NCI-H1436 (cell line): ENCODE data around the gene ASB13.
A peak's percentile ranks its signal among the peaks of the same experiment; 100 is the strongest.
"Not testable (repeated sequence)": the region's sequence is repeated elsewhere in the genome, so short reads cannot be mapped to it uniquely, and the experiment has no call there.

Experiments
- DNase-seq: peaks from one replicate; lab custom pipeline; 2025; lab: John Stamatoyannopoulos, UW

Gene ASB13

GRCh38 chr10:5623081-5623748, 43.2 kb downstream of the ASB13 start:
- DNase-seq = peak; percentile 74

DNA sequence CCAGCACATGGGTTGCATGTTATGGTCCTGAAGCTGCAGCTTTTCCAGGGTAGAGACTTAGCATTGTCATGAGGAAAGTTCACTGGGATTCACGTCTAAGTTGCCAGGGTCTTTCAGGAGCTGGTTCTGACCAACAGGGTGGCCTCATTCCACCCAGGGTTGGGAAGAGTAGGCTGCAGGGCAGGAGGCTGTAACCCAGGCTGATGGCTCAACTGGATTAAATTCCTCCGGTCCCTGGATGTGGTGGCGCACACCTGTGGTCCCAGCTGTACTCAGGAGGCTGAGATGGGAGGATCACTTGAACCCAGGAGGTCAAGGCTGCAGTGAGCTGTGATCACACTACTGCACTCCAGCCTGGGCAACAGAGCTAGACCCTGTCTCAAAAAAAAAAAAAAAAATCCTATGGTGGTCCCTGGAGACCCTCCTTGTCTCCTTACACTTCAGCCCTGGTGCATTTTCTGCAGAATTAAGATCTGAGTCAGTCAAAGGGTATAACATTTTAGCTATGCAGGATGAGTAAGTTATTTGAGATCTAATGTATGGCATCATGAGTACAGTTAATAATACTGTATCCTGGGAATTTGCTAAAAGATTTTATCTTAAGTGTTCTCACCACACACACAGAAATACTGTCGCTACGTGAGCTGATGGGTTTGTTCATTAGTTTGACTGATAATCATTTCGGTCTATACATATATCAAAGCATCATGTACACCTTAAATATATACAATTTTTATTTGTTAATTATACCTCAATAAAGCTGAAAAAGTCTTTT, 44.0 kb downstream of the ASB13 start:
- no peak for DNase-seq

DNA sequence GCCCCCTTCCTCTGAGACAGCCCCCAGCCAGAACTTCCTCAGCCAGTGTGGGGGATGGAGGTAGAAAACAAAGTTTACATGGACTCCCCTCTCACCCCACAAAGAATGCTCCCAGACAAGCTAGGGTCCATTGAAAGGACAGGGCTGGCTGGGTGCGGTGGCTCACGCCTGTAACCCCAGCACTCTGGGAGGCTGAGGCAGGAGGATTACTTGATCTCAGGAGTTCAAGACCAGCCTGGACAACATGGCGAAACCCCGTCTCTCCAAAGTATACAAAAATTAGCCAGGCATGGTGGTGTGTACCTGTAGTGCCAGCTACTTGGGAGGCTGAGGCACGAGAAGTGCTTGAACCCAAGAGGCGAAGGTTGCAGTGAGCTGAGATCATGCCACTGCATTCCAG, 45.0 kb downstream of the ASB13 start:
- DNase-seq = not testable (repeated sequence)

DNA sequence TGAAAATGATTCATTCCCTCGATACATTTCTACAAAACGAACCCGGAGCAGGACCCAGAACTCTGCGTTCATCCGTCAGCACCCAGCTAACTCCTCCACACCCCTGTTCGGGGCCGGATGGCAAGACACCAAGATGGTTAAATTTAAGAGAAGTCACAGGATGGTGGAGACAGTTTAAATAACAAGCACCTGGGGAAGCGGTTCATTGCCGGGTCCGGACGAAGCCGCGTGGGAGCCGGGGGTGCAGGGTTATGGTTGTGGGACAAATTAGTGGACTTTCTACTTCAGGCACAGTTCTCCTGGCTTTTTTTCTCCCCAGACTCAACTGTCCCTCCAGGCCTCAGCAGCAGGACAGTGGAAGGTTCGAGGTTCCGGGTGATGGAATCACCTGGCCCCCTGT, 45.4 kb downstream of the ASB13 start:
- DNase-seq = no peak

DNA sequence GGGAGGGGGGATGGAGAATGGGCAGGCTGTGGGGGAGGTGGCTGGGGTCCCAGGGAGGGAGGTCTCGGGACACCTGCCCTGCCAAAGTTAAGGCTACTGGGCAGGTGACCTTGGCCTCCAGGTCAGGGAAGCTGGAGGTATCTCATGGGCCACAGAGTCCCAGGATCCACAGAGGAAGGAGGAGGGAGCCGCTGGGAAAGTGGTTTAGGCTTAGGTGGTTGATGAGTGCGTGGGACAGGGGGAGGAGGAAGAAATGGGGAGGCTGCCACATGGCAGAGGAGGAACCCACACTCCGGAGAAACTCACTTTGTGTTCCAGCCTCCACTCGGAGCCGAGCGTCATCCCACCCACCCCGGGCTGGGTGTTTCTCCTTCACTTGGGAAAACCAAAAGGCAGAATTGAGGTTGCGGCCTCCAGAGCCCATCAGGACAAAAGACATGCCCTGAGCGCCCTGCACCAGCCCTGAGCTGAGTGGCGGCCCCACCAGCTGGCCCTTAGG, 46.1 kb downstream of the ASB13 start:
- no peak for DNase-seq

GRCh38 chr10:5619362-5620211, 46.8 kb downstream of the ASB13 start:
- no peak for DNase-seq

GRCh38 chr10:5618829-5619228, 47.6 kb downstream of the ASB13 start:
- DNase-seq = no peak

GRCh38 chr10:5618042-5618441, 48.4 kb downstream of the ASB13 start:
- DNase-seq = no peak

DNA sequence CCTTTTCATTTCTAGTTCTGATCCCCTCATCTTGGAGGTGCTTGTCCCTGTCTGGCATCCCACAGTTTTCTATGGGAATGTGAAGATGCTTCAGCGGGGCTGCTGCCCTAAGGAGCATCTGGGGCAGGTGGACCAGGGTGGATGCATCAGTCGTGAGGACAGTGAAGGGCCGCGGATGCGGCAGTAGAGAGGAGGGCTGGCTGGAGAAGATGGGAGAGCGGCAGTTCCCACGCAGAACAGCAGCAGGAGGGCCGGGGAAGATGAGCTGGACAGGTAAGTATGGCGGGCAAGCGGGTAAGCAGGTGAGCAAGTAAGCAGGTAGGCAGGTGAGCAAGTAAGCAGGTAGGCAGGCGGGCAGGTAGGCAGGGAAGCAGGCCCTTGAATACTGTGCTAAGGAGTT, 48.9 kb downstream of the ASB13 start:
- DNase-seq = no peak

GRCh38 chr10:5616836-5617235, 49.6 kb downstream of the ASB13 start:
- no peak for DNase-seq

- no peak for DNase-seq
Measured at GRCh38 chr10:5616046-5616445, 50.3 kb downstream of the ASB13 start.

GRCh38 chr10:5615316-5615715, 51.1 kb downstream of the ASB13 start:
- no peak for DNase-seq

DNA sequence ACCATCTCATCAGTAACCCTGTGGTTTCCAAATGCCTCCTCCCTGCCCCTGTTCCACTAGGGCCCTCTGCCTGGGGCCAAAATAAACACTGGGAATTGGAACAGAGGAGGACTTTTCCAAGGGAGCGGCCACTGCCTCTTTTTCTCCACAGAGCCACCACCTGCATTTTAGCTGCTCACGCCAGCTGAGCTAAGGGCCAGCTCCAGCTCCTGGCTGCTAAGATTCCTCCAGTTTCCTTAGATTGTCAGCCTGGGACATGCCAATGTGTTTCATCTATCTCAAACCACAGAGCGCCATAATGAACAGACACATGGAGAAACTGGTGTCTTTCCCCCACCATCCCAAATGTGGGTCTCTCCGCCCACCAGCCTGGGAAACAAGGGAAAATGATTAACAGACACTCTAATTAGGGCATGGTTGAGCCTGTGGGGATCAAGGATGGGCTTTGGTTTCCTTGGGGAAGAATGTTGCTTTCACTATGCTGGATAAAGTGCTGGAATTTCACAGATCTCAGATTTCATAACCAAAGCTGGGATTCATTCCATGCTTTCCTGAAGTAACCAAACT, 52.2 kb downstream of the ASB13 start:
- DNase-seq = no peak

DNA sequence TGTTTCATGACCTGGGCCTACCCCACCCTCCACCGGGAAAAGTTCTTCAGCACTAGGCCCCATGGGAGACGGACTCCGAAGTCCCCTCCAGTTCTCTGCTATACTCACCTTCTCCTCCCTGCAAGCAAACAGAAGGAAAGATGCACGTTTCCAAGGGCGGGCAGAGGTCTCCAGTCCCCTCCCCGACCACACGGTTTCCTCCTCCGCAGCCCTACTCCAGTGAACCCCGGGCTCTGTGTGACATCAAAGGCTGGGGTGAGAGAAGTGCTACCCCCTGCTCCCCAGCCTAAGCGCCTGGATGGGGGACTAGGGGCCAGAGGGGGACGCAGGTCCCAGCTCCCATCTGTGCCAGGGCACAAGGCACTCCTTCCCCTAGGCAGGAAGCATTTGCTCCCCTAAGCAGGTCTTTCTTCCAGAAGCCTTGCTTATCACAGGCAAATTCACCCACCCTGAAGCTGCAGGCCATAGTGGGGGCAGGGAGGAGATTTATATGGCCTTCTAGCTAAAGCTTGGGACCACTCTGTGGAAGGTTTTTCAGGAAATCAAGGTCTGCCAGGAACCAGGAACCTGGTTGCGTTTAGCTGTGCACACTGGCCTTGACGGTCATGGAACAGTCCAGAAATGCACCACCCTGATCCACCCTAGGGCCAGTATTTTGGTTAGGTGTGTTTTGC, 52.8 kb downstream of the ASB13 start:
- no peak for DNase-seq

DNA sequence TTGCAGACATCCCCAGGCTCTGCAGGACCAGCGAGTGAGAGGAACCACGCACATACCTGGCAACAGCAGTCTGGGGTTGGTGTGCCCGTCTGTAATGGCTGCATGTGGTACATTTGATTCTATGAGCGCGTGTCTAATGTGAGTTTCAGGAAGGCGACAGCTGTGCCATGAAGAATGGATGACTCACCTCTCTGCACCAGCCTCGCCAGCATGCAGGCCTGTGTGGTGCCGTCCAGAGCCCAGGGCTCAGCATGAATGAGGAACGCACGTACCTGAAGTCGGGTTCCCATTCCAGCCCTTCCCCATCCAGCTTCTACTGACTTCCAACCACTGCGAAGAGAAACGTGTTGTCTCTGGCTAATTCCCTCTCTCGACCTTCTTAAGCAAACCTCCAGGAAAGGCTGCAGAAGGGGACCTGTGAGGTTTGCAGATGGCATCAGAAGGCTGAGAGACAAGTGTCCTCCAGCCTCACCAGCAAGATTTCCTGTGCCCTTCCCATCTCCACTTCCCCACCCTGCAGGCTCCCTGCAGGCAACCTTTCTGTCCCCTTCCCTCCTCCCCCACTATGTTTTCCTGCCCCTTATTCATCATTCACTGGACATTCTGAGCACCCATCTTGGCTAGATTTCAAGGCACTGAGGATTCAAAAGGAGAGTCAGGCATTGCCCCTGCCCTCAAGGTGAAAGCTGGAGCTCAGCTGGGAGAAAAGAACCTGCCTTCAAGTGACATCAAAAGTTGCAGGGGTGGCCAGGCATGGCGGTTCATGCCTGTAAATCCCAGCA, 54.3 kb downstream of the ASB13 start:
- no peak for DNase-seq

DNA sequence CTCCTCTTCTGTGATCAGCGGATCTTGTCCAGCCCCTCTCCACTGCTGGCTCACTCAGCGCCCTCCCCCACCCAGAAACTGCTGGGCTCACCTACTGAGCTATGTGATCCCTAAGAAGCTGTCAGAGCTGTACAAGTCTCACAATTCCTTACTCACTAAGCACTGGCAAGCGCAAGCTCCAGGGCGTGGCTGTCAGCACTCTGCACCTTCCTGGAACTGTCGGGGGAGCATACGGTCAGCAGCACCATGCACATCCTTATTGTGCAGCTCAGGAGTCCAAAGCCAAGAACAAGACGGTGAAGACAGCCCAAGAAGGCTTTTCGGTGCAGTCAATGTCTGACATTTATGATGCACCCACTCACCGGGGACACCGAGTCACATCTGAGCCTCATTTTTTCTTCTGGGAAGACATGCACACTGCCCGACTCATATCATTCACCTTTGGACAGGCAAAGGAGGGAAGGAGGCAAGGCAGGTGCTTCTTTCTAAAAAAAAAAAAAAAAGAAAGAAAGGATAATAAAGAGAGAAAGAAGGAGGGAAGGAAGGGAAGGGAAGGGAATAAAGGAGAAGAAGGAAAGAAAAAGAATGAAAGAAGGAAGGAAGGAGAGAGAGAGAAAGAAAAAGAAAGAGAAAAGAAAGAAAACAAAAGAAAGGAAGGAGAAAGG, 56.3 kb downstream of the ASB13 start:
- DNase-seq = no peak

- DNase-seq = no peak
Measured at GRCh38 chr10:5608608-5609220, 57.7 kb downstream of the ASB13 start.

- no peak for DNase-seq
Measured at GRCh38 chr10:5607594-5607993, 58.8 kb downstream of the ASB13 start.

DNA sequence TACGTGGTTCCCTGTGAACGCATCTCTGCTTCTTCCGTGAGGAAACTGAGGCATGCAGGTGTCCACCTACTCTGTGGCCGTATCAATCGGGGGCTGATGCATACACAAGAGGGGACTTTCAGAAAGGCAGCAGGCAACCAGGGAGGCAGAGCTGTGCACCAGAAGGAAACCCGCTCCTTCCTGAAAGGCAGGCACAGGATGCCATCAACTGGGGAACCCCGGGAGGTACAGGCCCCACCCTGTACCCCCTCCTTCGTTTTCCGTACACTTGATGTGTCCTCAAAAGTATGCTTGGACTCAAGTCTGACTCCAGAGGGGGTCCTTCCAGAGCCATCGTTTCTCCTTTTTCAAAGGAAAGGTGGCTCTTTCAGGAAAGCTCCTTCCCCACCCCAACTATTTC, 59.5 kb downstream of the ASB13 start:
- no peak for DNase-seq

- DNase-seq = no peak
Measured at GRCh38 chr10:5606321-5606720, 60.1 kb downstream of the ASB13 start.
